Epithelial cell of esophagus (primary cell): Measurements from ENCODE around the gene STK32B.

Experiments used
- DNase-seq: peaks from one replicate; pipeline ENCODE4 v3.0.0; 2010; ENCODE audit warnings: low read depth
- H3K4me3 ChIP-seq: 2 replicates; pipeline ENCODE4 v1.5.1; 2011; ENCODE audit warnings: mild to moderate bottlenecking, low read length, control low read depth
- TF ChIP-seq, protein P1 (sequence below): IDR thresholded peaks from 2 replicates; pipeline ENCODE4 v1.5.1; 2011; ENCODE audit warnings: low read depth, mild to moderate bottlenecking, low read length, control low read depth, inconsistent platforms; ENCODE audit not compliant: insufficient read depth; ENCODE audit errors: missing control alignments

The STK32B gene

DNA sequence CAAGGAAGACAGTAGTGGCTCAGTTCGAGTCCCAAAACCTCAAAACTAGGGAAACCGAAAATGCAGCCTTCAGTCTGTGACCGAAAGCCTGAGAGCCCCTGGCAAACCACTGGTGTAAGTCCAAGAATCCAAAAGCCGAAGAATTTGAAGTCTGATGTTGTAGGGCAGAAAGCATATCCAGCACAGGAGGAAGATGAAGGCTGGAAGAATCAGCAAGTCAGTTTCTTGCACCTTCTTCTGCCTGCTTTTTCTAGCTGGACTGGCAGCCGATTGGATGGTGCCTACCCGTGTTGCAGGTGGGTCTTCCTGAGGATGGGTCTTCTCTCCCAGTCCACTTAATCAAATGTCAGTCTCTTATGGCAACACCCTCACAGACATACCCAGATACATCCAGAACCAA lies 95.0 kb downstream of the STK32B start:
- DNase-seq = no peak
- TF ChIP-seq, protein P1, sequence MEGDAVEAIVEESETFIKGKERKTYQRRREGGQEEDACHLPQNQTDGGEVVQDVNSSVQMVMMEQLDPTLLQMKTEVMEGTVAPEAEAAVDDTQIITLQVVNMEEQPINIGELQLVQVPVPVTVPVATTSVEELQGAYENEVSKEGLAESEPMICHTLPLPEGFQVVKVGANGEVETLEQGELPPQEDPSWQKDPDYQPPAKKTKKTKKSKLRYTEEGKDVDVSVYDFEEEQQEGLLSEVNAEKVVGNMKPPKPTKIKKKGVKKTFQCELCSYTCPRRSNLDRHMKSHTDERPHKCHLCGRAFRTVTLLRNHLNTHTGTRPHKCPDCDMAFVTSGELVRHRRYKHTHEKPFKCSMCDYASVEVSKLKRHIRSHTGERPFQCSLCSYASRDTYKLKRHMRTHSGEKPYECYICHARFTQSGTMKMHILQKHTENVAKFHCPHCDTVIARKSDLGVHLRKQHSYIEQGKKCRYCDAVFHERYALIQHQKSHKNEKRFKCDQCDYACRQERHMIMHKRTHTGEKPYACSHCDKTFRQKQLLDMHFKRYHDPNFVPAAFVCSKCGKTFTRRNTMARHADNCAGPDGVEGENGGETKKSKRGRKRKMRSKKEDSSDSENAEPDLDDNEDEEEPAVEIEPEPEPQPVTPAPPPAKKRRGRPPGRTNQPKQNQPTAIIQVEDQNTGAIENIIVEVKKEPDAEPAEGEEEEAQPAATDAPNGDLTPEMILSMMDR = no peak
- H3K4me3 ChIP-seq = no peak overlapping the region

DNA sequence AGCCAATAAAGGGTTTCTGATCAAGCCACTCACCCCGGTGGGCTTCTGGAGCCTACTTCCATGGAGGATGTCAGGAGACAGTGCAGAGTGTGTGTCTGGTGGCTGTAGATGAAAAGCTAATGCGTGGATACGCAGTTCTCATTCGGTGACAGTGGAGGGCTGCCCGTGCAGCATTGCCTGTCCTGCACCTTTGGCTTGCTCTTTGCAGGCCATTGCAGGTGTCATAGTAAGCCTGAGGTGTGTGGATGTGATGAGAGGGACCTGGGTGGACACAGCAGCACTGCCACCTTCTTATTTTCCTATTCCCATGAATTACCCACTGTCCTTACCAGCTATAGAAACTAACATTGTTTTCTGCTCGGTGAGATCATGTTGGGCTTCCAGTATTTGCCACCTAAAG lies 101.2 kb downstream of the STK32B start:
- H3K4me3 ChIP-seq = no peak overlapping the region
- DNase-seq = no peak
- TF ChIP-seq, protein P1 = no peak

DNA sequence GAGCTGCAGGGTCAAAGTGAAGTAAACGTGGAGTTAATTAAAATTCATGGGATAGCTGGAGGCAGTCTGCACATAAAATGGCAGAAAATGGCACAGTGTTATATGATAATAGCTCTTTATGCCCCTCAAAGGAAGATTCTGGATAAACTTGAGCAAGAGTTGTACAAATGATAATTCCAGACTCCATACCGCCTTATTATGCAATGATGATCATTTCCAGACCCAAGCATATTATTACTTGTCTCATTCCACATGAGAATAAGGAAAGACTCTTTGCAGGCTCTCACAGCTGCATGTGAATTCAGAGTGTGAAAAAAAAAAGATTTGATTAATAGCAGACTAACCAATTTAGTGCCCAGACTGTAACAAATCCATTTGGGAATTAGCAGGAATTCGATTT lies 105.4 kb downstream of the STK32B start:
- no peak for DNase-seq
- TF ChIP-seq, protein P1 = no peak
- H3K4me3 ChIP-seq = no peak overlapping the region

GRCh38 chr4:5157791-5158770 lies 106.8 kb downstream of the STK32B start:
- TF ChIP-seq, protein P1 = no peak
- DNase-seq = no peak

DNA sequence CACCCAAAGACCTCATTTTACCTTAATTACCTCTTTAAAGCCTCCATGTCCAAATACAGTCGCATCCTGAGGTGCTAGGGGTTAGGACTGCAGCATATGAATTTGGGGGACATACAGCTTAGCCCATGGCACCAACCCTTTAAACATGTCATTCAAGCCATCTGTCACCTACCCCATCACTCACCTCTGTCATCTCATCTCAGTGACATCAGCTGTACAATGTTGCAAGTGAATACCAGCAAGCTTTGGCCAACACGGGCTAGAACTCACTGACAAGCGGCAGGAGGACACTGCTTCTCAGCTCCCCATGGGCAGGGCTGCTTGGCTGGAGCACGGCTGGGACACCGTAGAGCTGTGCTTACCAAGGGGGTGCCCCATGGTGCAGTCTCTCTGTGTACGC lies 107.5 kb downstream of the STK32B start:
- no peak for DNase-seq

More at GRCh38 chr4:5157791-5158770, 106.8 kb downstream of the STK32B start:
- no peak overlapping the region for H3K4me3 ChIP-seq

DNA sequence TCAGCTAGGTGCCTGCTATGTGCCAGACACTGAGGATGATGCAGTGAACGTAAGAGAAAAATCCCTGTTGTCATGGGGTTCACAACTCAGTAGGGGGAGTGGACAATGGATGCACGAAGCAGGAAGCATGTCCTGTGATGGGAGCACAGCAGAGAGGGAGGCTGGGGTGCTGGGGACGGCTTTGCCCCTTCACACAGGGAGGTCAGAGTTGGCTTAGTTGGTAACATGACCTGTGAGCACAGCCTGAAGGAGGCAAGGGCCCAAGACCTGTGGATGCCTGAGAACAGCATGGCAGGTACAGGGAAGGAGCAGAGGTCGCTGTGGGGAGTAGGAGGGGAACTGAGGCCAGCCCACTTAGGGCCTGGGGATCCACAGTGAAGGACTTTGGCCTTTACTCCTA lies 109.4 kb downstream of the STK32B start:
- no peak for DNase-seq
- TF ChIP-seq, protein P1 = no peak

More for the DNA sequence above, 107.5 kb downstream of the STK32B start:
- TF ChIP-seq, protein P1 = no peak
- H3K4me3 ChIP-seq = no peak overlapping the region

More for the DNA sequence above, 109.4 kb downstream of the STK32B start:
- no peak overlapping the region for H3K4me3 ChIP-seq
